Ecto neural progenitor cell (in vitro differentiated cells): ENCODE data around the gene NXPE3.
"Not testable (repeated sequence)": the region's sequence is repeated elsewhere in the genome, so short reads cannot be mapped to it uniquely, and the experiment has no call there.

Experiments used
- DNase-seq: peaks from one replicate; pipeline ENCODE4 v3.0.0-alpha.2; 2018; ENCODE audit warnings: low spot score

NXPE3 gene

DNA sequence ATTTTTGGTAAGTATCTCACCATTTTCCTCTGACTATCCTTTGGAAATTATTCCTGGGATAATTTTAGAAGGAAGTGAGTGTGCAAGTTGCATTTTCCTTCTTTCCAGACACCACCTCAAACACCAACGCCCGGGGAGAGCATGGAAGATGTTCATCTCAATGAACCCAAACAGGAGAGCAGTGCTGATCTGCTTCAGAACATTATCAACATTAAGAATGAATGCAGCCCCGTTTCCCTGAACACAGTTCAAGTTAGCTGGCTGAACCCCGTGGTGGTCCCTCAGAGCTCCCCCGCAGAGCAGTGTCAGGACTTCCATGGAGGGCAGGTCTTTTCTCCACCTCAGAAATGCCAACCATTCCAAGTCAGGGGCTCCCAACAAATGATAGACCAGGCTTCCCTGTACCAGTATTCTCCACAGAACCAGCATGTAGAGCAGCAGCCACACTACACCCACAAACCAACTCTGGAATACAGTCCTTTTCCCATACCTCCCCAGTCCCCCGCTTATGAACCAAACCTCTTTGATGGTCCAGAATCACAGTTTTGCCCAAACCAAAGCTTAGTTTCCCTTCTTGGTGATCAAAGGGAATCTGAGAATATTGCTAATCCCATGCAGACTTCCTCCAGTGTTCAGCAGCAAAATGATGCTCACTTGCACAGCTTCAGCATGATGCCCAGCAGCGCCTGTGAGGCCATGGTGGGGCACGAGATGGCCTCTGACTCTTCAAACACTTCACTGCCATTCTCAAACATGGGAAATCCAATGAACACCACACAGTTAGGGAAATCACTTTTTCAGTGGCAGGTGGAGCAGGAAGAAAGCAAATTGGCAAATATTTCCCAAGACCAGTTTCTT, 74.2 kb downstream of the NXPE3 start:
- no peak for DNase-seq

DNA sequence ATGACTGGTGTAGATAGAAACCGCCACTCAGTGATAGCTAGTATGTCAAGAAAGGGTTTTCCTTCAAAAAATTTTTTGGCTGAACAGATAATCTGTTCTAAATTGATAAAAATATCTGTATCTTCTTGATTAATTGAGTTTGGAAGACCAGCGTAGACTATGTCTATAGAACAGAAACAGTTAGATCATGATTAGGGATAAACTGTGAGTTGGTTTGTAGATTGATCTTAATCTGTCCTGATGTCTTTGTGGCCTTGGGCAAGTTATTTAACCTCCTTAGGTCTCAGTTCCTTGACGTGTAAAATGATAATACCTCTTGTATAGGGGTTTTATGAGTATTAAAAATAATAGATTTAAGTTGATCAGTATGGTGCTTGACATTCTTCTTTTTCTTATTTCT, 75.0 kb downstream of the NXPE3 start:
- no peak for DNase-seq

DNA sequence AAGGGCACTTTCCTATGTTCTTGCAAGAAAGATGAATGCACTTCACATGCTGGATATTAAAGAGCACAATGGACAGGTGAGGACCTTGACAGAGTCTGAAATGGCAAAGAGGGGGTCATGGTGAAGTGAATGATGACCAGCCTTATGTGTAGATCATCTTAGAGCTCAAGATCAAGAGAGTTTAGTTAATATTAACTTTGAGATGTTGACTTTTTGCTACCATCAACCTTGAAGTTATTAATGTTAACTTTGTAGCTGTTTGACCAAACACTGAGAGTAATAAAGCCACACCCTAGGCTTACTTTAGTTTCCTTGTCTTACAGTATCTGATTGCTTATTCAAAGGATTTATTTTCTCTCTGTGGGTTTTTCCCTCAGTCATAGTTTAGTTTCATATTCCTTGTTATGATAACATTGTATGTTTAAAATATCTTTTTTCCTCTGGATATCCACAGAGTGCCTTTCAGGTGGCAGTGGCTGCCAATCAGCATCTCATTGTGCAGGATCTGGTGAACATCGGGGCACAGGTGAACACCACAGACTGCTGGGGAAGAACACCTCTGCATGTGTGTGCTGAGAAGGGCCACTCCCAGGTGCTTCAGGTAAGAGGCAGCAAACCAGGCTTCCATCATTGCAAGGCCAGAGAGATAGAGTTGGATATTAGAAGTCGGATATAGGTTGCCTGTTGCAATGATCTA, 75.7 kb downstream of the NXPE3 start:
- no peak for DNase-seq

DNA sequence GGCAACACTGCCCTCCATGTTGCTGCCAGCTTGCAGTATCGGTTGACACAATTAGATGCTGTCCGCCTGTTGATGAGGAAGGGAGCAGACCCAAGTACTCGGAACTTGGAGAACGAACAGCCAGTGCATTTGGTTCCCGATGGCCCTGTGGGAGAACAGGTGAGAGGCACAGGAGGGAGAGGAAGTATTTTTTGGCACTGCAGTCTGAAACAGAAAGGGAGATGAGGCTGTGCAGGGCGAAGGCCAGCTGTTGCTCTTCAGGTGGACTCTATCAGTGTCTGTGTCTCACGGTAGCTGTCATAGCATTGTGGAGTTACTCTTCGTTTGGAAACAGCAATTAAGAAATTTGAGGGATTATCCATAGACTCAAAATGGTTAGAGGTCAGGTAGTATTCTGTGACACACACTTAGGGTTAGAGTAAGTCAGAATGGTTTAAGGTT, 78.3 kb downstream of the NXPE3 start:
- no peak for DNase-seq

- no peak for DNase-seq
Measured at GRCh38 chr3:101858464-101859030, 79.5 kb downstream of the NXPE3 start.

DNA sequence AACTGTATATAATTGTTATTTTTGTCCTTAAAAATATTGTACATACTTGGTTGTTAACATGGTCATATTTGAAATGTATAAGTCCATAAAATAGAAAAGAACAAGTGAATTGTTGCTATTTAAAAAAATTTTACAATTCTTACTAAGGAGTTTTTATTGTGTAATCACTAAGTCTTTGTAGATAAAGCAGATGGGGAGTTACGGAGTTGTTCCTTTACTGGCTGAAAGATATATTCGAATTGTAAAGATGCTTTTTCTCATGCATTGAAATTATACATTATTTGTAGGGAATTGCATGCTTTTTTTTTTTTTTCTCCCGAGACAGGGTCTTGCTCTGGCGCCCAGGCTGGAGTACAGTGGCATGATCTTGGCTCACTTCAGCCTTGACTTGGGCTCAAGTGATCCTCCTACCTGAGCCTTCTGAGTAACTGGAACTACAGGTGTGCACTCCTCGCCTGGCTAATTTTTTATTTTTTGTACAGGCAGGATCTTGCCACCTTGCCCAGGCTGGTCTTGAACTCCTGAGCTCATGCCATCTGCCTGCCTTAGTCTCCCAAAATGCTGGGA, 81.0 kb downstream of the NXPE3 start:
- DNase-seq, result no peak

DNA sequence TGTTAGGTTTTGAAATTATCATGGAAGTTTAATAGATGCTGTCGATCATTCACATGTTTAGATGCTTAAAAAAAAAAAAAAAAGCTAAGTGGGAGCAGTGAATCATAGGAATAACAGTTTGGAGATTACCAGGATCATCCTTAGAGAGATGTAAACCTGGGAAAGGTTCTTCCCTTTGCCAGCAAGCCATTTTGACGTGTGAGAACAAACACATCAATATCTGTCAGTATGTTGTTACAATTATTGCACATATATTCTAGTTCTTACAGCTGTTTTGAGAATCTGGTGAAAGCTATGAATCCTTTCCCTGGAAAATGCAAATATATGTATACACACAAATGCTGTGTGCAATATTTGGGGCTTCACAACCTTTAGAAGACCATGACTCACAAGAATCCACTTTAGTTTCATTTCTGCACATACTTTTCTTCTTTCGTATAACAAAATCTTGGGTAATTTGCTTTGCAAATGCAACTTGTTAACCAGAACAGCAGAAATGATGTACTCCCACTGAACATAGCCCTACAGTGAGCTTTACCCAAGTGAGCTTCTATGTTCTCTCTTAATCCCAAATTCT, 82.3 kb downstream of the NXPE3 start:
- DNase-seq, result no peak

DNA sequence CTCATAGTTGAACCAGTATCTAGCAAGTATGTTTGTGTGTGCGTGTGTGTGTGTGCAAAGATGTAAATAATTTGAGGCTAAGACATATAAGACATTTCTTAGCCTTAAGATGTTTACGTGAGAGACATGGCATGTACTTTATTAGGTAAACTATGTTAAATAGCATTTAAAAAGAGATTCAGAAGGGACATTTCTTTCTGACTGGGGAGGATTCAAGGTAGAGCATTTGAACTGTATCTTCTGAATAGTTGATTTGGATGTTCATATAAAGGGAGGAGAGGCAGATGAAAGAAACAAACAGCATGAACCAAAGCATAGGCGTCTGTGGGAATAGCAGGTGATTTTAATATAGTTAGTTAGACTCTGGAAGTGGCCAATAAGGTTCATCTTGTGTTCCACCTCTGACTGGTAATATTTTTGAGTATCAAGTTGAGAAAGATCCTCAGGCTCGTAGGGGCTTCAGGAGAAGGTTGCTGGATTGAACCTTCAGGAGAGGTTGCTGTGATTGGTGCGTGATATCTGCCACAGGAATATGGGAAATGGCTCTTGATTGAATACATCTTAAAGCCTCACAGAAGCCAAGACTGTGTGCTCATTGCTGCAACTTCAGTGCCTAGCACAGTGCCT, 82.9 kb downstream of the NXPE3 start:
- no peak for DNase-seq

- DNase-seq, result no peak
Measured at GRCh38 chr3:101862416-101863165, 83.6 kb downstream of the NXPE3 start.

GRCh38 chr3:101864926-101865325, 85.9 kb downstream of the NXPE3 start:
- not testable (repeated sequence) for DNase-seq

- no peak for DNase-seq
Measured at GRCh38 chr3:101865751-101866509, 86.9 kb downstream of the NXPE3 start.

GRCh38 chr3:101867511-101867910, 88.5 kb downstream of the NXPE3 start:
- DNase-seq, result no peak

DNA sequence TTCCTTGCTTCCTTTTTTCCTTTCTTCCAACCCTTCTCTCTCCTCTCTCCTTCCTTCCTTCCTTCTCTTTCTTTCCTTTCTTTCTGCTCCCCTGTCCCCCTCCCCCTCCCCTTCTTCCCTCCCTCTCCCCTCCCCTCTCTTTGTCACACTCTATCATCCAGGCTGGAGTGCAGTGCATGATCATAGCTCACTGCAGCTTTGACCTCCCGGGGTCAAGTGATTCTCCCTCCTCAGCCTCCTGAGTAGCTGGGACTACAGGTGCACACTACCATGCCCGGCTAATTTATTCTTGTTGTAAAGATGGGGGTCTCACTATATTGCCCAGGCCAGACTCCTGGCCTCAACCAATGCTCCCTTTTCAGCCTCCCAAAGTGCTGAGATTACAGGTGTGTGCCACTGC, 89.0 kb downstream of the NXPE3 start:
- DNase-seq, result no peak

GRCh38 chr3:101868534-101869464, 89.8 kb downstream of the NXPE3 start:
- no peak for DNase-seq

- DNase-seq, result no peak
Measured at GRCh38 chr3:101870138-101870537, 91.1 kb downstream of the NXPE3 start.

DNA sequence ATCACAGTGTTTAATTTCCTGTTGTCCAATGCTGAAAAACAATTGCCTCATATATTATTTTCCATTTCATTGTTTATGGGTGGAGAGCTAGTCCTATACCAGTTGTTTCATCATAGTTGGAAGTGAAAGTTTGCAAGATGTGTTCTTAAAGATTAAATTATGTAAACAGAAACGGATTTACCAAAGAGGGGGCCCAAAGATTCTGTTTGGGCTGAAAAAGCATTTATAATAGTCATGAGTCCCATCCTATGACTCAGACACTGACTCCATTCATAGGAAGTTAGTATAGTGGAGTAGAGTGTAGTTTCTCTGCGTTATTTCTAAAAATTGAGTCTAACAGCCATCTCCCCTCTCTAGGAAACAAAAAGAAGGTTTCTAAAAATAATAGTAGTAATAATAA, 94.6 kb downstream of the NXPE3 start:
- no peak for DNase-seq

DNA sequence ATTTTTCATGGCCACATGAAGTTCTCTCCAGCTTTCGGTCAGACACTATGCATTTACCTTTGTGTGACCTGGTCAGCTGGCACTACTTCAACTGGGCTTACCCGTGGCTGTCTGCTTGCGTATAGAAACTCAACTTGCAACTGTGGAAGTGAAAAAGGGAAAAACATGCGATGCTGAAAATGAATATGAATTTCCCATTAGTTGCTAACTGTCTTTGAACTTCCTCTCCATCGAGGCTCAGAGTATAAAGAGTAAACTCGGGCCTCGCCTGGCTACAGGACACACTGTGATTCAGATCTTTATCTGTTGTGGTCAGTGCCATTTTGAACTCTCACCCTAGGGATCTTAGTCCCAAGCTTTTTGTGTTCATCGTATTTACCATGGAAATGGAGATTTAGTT, 97.1 kb downstream of the NXPE3 start:
- DNase-seq, result no peak
